Natural killer cell (primary cell): ENCODE measurements around the gene PTMS. TPM values are rescaled to one million over a fixed set of nuclear protein-coding genes. Genes with fewer than 3 reads are reported as not detected.

Experiments
- ATAC-seq, 3 donors: fragments of 150-1000 bp in 2 of 3; fragments of 200-7000 bp in 1 of 3; cut with Tn5 transposase; 1 replicate in 1 of 3; 2 replicates in 2 of 3; pipeline ENCODE4 v1.10.0; 2021; ENCODE audit warnings: mild to moderate bottlenecking in 2 of 3, moderate library complexity in 2 of 3
- DNase-seq, 2 donors: peaks; one replicate each; pipeline versions ENCODE4 v3.0.0 to v3.0.0-alpha.2; 2013 to 2021; ENCODE audit warnings: mixed read lengths in 1 of 2
- H3K27ac ChIP-seq: one replicate; pipeline ENCODE4 v1.5.1; 2013; ENCODE audit warnings: mild to moderate bottlenecking, low read length
- H3K27me3 ChIP-seq: one replicate; pipeline ENCODE4 v1.6.1; 2013; ENCODE audit warnings: low read length; ENCODE audit not compliant: control insufficient read depth, insufficient read depth
- H3K36me3 ChIP-seq: one replicate; pipeline ENCODE4 v1.6.1; 2013; ENCODE audit warnings: low read length; ENCODE audit not compliant: control insufficient read depth, insufficient read depth
- H3K4me1 ChIP-seq: one replicate; pipeline ENCODE4 v1.6.1; 2013; ENCODE audit warnings: low read length; ENCODE audit not compliant: control insufficient read depth, insufficient read depth
- H3K4me3 ChIP-seq: one replicate; pipeline ENCODE4 v1.5.1; 2013; ENCODE audit warnings: low read length
- H3K9me3 ChIP-seq: one replicate; pipeline ENCODE4 v1.6.1; 2013; ENCODE audit warnings: low read length; ENCODE audit not compliant: control insufficient read depth, insufficient read depth
- H3K27ac Mint-ChIP-seq, 2 donors: one replicate each; pipeline ENCODE4 v1.8.0; 2022; ENCODE audit warnings: mild to moderate bottlenecking in 2 of 2, mixed read lengths in 2 of 2, moderate library complexity in 1 of 2
- H3K27me3 Mint-ChIP-seq, 2 donors: one replicate each; pipeline ENCODE4 v1.8.0; 2022; ENCODE audit warnings: low read depth in 2 of 2, mixed read lengths in 2 of 2
- H3K36me3 Mint-ChIP-seq: one replicate; pipeline ENCODE4 v1.8.0; 2022; ENCODE audit warnings: mixed read lengths
- H3K4me1 Mint-ChIP-seq, 2 donors: one replicate each; pipeline ENCODE4 v1.8.0; 2022; ENCODE audit warnings: mixed read lengths in 2 of 2
- H3K4me3 Mint-ChIP-seq: one replicate; pipeline ENCODE4 v1.8.0; 2022; ENCODE audit warnings: mild to moderate bottlenecking, moderate library complexity, mixed read lengths
- H3K9me3 Mint-ChIP-seq, 2 donors: one replicate each; pipeline ENCODE4 v1.8.0; 2022; ENCODE audit warnings: mixed read lengths in 2 of 2
- CTCF ChIP-seq: fragments of 200-600 bp; IDR thresholded peaks from one replicate; pipeline ENCODE4 v1.8.0; 2022; ENCODE audit warnings: antibody characterized with exemption
- WGBS: methylation state at CpG from one replicate; pipeline ENCODE4 v1.1.7; 2013; ENCODE audit warnings: missing lambda C conversion rate; ENCODE audit not compliant: insufficient coverage; 5-methylcytosine and 5-hydroxymethylcytosine counted together
- intact Hi-C: fragments of 100-400 bp; cut with micrococcal nuclease; formaldehyde crosslinking; loops from one replicate; pipeline ENCODE4 v1.14.2; 2022
- total RNA-seq, 4 donors: library from RNA; stranded (reverse); fragments of 120-200 nt in 1 of 4; gene quantifications; one replicate each; pipeline versions ENCODE4 v1.2.3 to v1.2.4, GENCODE V29; 2013 to 2022

PTMS gene
- total RNA-seq, 3 donors from 2014 or later (not counting 1 experiment from before 2014, with no cell fraction given): 2.3 to 33.2 (median 2.8) TPM

- H3K27me3 Mint-ChIP-seq: peaks cover 60 to 65% of the 10 kb centered on the region in 2 donors
- peaks cover 15% of the 10 kb centered on the region for H3K27me3 ChIP-seq
- no peaks in the 10 kb centered on the region for H3K9me3 Mint-ChIP-seq
- intact Hi-C loops: no loop called here
- H3K4me1 ChIP-seq: peaks cover 51% of the 10 kb centered on the region
- H3K4me1 Mint-ChIP-seq: peaks cover 34% of the 10 kb centered on the region in 2 donors
- H3K4me3 ChIP-seq: no peak overlapping the region
- no peaks in the 10 kb centered on the region for H3K36me3 ChIP-seq
- DNase-seq (no peak), ATAC-seq (no peak)
- H3K27ac ChIP-seq: no peak overlapping the region
- TF ChIP-seq CTCF: no peak
- no peak overlapping the region for H3K27ac Mint-ChIP-seq
- H3K9me3 ChIP-seq: no peaks in the 10 kb centered on the region
- 98% methylated on average over 3 of the region's 6 CpGs for WGBS
- no peaks in the 10 kb centered on the region for H3K36me3 Mint-ChIP-seq
- H3K4me3 Mint-ChIP-seq: peak overlapping the region; percentile 2
These were observed 2.8 kb downstream of the PTMS start for GRCh38 chr12:6768990-6769389.

- H3K36me3 ChIP-seq: no peaks in the 10 kb centered on the region
- Mint-ChIP-seq H3K36me3 (no peaks in the 10 kb centered on the region), H3K27me3 (peaks cover 61 to 64% of the 10 kb centered on the region in 2 donors), H3K4me1 (peaks cover 28 to 31% of the 10 kb centered on the region in 2 donors), H3K9me3 (no peaks in the 10 kb centered on the region), H3K4me3 (no peak overlapping the region), H3K27ac (no peak overlapping the region)
- TF ChIP-seq CTCF: no peak
- H3K9me3 ChIP-seq: no peaks in the 10 kb centered on the region
- H3K27ac ChIP-seq: no peak overlapping the region
- DNase-seq: no peak
- H3K4me3 ChIP-seq: no peak overlapping the region
- 73% methylated on average over 2 of the region's 4 CpGs for WGBS
- H3K27me3 ChIP-seq: peaks cover 21% of the 10 kb centered on the region
- intact Hi-C loops: no loop called here
- peaks cover 51% of the 10 kb centered on the region for H3K4me1 ChIP-seq
- no peak for ATAC-seq
These were observed 3.5 kb downstream of the PTMS start for GRCh38 chr12:6769666-6770065.

GRCh38 chr12:6770094-6770493 lies 3.9 kb downstream of the PTMS start:
- no peaks in the 10 kb centered on the region for H3K36me3 ChIP-seq
- Mint-ChIP-seq H3K4me3 (no peak overlapping the region), H3K27ac (no peak overlapping the region), H3K36me3 (no peaks in the 10 kb centered on the region), H3K9me3 (no peaks in the 10 kb centered on the region), H3K27me3 (peaks cover 61 to 66% of the 10 kb centered on the region in 2 donors), H3K4me1 (peaks cover 24 to 31% of the 10 kb centered on the region in 2 donors)
- TF ChIP-seq CTCF: no peak
- ATAC-seq (no peak), DNase-seq (no peak)
- peaks cover 51% of the 10 kb centered on the region for H3K4me1 ChIP-seq
- H3K27ac ChIP-seq: no peak overlapping the region
- intact Hi-C loops: no loop called here
- 75% methylated on average over 9 of the region's 12 CpGs for WGBS
- no peak overlapping the region for H3K4me3 ChIP-seq
- peaks cover 25% of the 10 kb centered on the region for H3K27me3 ChIP-seq
- H3K9me3 ChIP-seq: no peaks in the 10 kb centered on the region

- Histone ChIP-seq H3K27ac (no peak overlapping the region), H3K4me1 (peaks cover 51% of the 10 kb centered on the region), H3K4me3 (no peak overlapping the region), H3K36me3 (no peaks in the 10 kb centered on the region), H3K27me3 (peaks cover 23% of the 10 kb centered on the region), H3K9me3 (no peaks in the 10 kb centered on the region)
- Mint-ChIP-seq H3K27me3 (peaks cover 59 to 66% of the 10 kb centered on the region in 2 donors), H3K4me3 (no peak overlapping the region), H3K27ac (no peak overlapping the region), H3K36me3 (no peaks in the 10 kb centered on the region), H3K9me3 (no peaks in the 10 kb centered on the region), H3K4me1 (peaks cover 19 to 28% of the 10 kb centered on the region in 2 donors)
- TF ChIP-seq CTCF: no peak
- 98% methylated on average over 5 of the region's 10 CpGs for WGBS
- intact Hi-C loops: no loop called here
- DNase-seq (no peak), ATAC-seq (no peak)
These were observed 4.4 kb downstream of the PTMS start for GRCh38 chr12:6770600-6770999.
